ENCODE measurements around the gene PLCB4.

GRCh38 chr20:9172851-9173250, 104.0 kb downstream of the PLCB4 start:
- TF ChIP-seq CTCF (tag by site-specific recombination; IDR thresholded peaks at IDR 0.05) (no peak), ZBTB8A (tag by site-specific recombination; IDR thresholded peaks at IDR 0.05) (no peak), ZNF274 (IDR thresholded peaks at IDR 0.05; ENCODE audit: low read length) (no peak), ZNF274 (tag by site-specific recombination; IDR thresholded peaks at IDR 0.05; ENCODE audit: borderline replicate concordance) (no peak), ZSCAN5A (tag by site-specific recombination; IDR thresholded peaks at IDR 0.05) (no peak), ZNF626 (tag by site-specific recombination; IDR thresholded peaks at IDR 0.05) (no peak), FEZF1 (tag by site-specific recombination; IDR thresholded peaks at IDR 0.05) (no peak), ZNF19 (tag by site-specific recombination; IDR thresholded peaks at IDR 0.05; ENCODE audit: low read depth) (no peak), ZNF423 (tag by site-specific recombination; IDR thresholded peaks at IDR 0.05) (no peak), ZNF37A (tag by site-specific recombination; IDR thresholded peaks at IDR 0.05) (no peak)

Measured in HEK293 (cell line).